K562 (cell line): Measurements from ENCODE around the gene ABCA7. TPM values are rescaled to one million over a fixed set of nuclear protein-coding genes. Genes with fewer than 3 reads are reported as not detected.

Experiments used
- ATAC-seq: fragments of 200-7000 bp; cut with Tn5 transposase; 3 replicates; pipeline ENCODE4 v1.9.1; 2020; ENCODE audit warnings: moderate library complexity
- BruUV-seq: library from RNA; stranded (reverse); fragments of 400-500 nt; replicated peaks from 2 replicates; lab custom pipeline; 2021; lab: Mats Ljungman, UMichigan
- CTCF ChIA-PET: fragments of 300-600 bp; formaldehyde crosslinking; extraction: SDS; loops from one replicate; lab custom pipeline; 2021; ENCODE audit warnings: low intra/inter-chr PET ratio; lab: Yijun Ruan, JAX
- POLR2A ChIA-PET: fragments of 300-600, 350-650 bp; sonication (Branson Sonifier 250); formaldehyde crosslinking; extraction: SDS; loops from one replicate; lab custom pipeline; 2021; ENCODE audit warnings: antibody characterized with exemption, inconsistent platforms; lab: Yijun Ruan, JAX
- DNase-seq, 4 experiments: peaks; one replicate each; pipeline versions ENCODE4 v3.0.0 to v3.0.0-alpha.2; 2011 to 2018; ENCODE audit warnings: low spot score in 3 of 4, mixed read lengths in 3 of 4; ENCODE audit errors: extremely low read depth in 1 of 4
- FAIRE-seq: peaks from 2 replicates; lab custom pipeline; 2011; peaks lifted over from hg19 to GRCh38; lab: Jason Lieb, UNC
- H2AFZ ChIP-seq: 2 replicates; pipeline ENCODE4 v1.6.0; 2011; ENCODE audit warnings: low read depth, low read length, control low read depth, inconsistent platforms
- H3K27ac ChIP-seq: fragments of 200-600 bp; 3 replicates; pipeline ENCODE4 v1.8.0; 2011; ENCODE audit warnings: low read depth, mild to moderate bottlenecking, control low read depth, inconsistent platforms, low read length, moderate library complexity, mixed read lengths; ENCODE audit errors: extremely low read depth
- H3K27me3 ChIP-seq, 2 experiments: fragments of 300-600 bp in 1 of 2; 2 replicates in 1 of 2; 3 replicates in 1 of 2; pipeline versions ENCODE4 v1.6.0 to v1.8.0; 2011; ENCODE audit warnings: inconsistent platforms in 2 of 2, low read length in 2 of 2, mild to moderate bottlenecking in 1 of 2, mixed read lengths in 1 of 2, moderate library complexity in 1 of 2; ENCODE audit not compliant: control insufficient read depth in 2 of 2, insufficient read depth in 2 of 2
- H3K36me3 ChIP-seq: fragments of 300-600 bp; 3 replicates; pipeline ENCODE4 v1.8.0; 2011; ENCODE audit warnings: mild to moderate bottlenecking, low read length, inconsistent platforms; ENCODE audit not compliant: control insufficient read depth, insufficient read depth
- H3K4me1 ChIP-seq, 2 experiments: fragments of 200-600 bp in 1 of 2; replicated peaks in 1 of 2; 2 replicates in 1 of 2; 3 replicates in 1 of 2; pipeline versions ENCODE4 v1.5.1 to v1.8.0; 2011; ENCODE audit warnings: inconsistent platforms in 2 of 2, low read length in 2 of 2, mild to moderate bottlenecking in 1 of 2, mixed read lengths in 1 of 2, moderate library complexity in 1 of 2; ENCODE audit not compliant: control insufficient read depth in 2 of 2, insufficient read depth in 2 of 2
- H3K4me2 ChIP-seq: 2 replicates; pipeline ENCODE4 v1.6.1; 2011; ENCODE audit warnings: low read length, control low read depth, inconsistent platforms, mixed read lengths; ENCODE audit not compliant: insufficient read depth
- H3K4me3 ChIP-seq: fragments of 200-600 bp; sonication (generic), shearing (Covaris generic); 2 replicates; pipeline ENCODE4 v1.5.1; 2016; ENCODE audit warnings: control low read depth, inconsistent platforms
- H3K79me2 ChIP-seq: fragments of 200-600 bp; 3 replicates; pipeline ENCODE4 v1.8.0; 2011; ENCODE audit warnings: low read length, inconsistent platforms; ENCODE audit not compliant: control insufficient read depth, insufficient read depth
- H3K9ac ChIP-seq, 2 experiments: 2 replicates each; pipeline versions ENCODE4 v1.6.0 to v1.6.1; 2011; ENCODE audit warnings: low read depth in 2 of 2, low read length in 2 of 2, control low read depth in 1 of 2, inconsistent platforms in 1 of 2, mild to moderate bottlenecking in 1 of 2, mixed read lengths in 1 of 2; ENCODE audit not compliant: insufficient read depth in 1 of 2
- H3K9me1 ChIP-seq: one replicate; pipeline ENCODE4 v1.6.0; 2011; ENCODE audit warnings: inconsistent platforms, mild to moderate bottlenecking, low read length, moderate library complexity; ENCODE audit not compliant: control insufficient read depth, insufficient read depth
- H3K9me3 ChIP-seq: replicated peaks from 2 replicates; pipeline ENCODE4 v1.5.1; 2011; ENCODE audit warnings: low read depth, low read length, inconsistent platforms; ENCODE audit not compliant: control insufficient read depth, insufficient read depth
- H4K20me1 ChIP-seq: replicated peaks from 2 replicates; pipeline ENCODE4 v1.6.1; 2011; ENCODE audit warnings: low read length, inconsistent platforms, mixed read lengths; ENCODE audit not compliant: control insufficient read depth, insufficient read depth
- CSDE1 ChIP-seq, 2 experiments: fragments of 450-650 bp; IDR thresholded peaks; 2 replicates each; pipeline ENCODE4 v1.6.1; 2016; ENCODE audit warnings: mild to moderate bottlenecking in 1 of 2
- ZBTB7A ChIP-seq: IDR thresholded peaks from 2 replicates; pipeline ENCODE4 v1.6.1; 2011; ENCODE audit warnings: low read depth, mild to moderate bottlenecking, low read length, moderate library complexity, borderline replicate concordance; ENCODE audit not compliant: control insufficient read depth
- WGBS: fragments of 100-300 bp; shearing (Covaris generic); methylation state at CpG from one replicate; pipeline ENCODE4 v1.1.6; 2016; ENCODE audit warnings: low coverage, mixed read lengths; ENCODE audit not compliant: insufficient coverage; ENCODE audit errors: missing lambda C conversion rate; 5-methylcytosine and 5-hydroxymethylcytosine counted together
- in situ Hi-C: fragments of 300-500 bp; cut with MboI; formaldehyde crosslinking; loops from 4 replicates; pipeline ENCODE4 v1.15.0; 2018; ENCODE audit warnings: inconsistent platforms, mixed read lengths
- intact Hi-C: fragments of 100-400 bp; cut with micrococcal nuclease; formaldehyde crosslinking; loops from 2 replicates; pipeline ENCODE4 v1.14.2; 2022
- polyA plus RNA-seq, 8 experiments: library from polyadenylated mRNA; depleted of rRNA in 4 of 8; stranded (reverse) in 5 of 8; unstranded in 3 of 8; fragments of >200 nt; fragmentation: Nextera tagmentation in 2 of 8; fragmentation: Illumina TruSeq in 1 of 8; extraction: Ambion mirVana in 2 of 8; extraction: Trizol in 1 of 8; gene quantifications; 2 replicates each; pipeline versions ENCODE4 v1.2.1 to v1.2.3, GENCODE V29; 2011 to 2014; ENCODE audit warnings: inconsistent platforms in 1 of 8, missing spikeins in 1 of 8
- total RNA-seq, 7 experiments: library from RNA; depleted of rRNA in 6 of 7; stranded (reverse); fragments of >200 nt in 6 of 7; fragmentation: Illumina TruSeq in 2 of 7; extraction: Trizol in 2 of 7; gene quantifications; 2 replicates each; pipeline versions ENCODE4 v1.2.1 to v1.2.3, GENCODE V29; 2011 to 2021; ENCODE audit warnings: low replicate concordance in 1 of 7
- TF ChIP-seq, protein P1 (sequence below): sonication (generic); formaldehyde crosslinking; IDR thresholded peaks from 2 replicates; pipeline ENCODE4 v1.8.1; 2023; ENCODE audit warnings: mild to moderate bottlenecking, missing genetic modification reagents
- TF ChIP-seq, protein P2 (sequence below): fragments of 200-400 bp; formaldehyde crosslinking; IDR thresholded peaks from 2 replicates; pipeline ENCODE4 v1.6.1; 2017; ENCODE audit warnings: mild to moderate bottlenecking, low read depth, low read length, moderate library complexity
- TF ChIP-seq, protein P3 (sequence below): fragments of 250-450 bp; sonication (Bioruptor Pico); IDR thresholded peaks from 2 replicates; pipeline ENCODE4 v1.4.0; 2020

The ABCA7 gene
- total and polyA plus RNA-seq, 9 of the 15 experiments (the other 6 are each of a cell fraction or from before 2014, with no cell fraction given), result 2.3 to 96.1 (median 31.2) TPM

DNA sequence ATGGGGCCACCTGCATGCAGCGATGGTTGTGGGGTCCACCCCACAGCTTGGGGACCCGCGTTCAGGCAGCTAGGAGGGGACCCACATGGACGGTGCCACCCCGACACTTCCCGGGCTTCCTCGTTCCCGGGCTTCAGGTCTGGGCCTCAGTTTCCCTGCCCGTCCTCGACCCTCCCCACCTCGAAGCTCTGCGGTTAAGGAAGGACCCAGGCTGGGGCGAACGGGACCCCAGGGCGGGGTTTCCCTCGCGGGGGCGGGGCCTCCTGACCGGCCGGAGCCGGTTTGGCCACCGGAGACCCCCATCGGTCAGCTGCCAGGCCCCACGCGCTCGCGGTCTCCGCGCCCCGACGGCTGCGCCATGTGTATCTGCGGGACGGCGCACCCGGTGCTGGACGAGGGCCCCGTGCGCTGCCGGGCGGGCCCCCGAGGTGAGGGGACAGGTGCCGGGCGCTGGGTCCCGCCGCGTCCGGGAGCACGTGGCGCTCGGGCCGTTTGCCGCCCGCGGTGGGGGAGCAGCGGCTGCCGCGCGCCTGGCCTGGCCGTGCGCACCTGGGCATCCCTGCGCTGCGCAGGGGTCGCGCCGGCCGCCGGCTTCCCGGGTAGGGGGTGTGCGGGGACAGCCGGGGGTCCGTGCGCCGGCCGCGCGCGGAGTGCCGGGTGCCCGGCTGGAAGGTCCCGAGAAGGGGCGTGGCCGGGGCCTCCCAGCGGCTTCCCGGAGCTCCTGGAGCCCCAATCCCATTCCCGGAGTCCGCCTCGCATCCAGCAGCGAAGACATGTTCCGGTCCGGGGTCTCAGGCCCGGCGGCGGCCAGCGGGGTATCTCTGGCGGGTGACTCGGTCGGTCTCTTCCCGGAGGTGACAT is 31.3 kb downstream of the ABCA7 start:
- Histone ChIP-seq H3K27ac (no peak overlapping the region), H3K4me2 (no peak overlapping the region)
- WGBS, result 91% methylated on average over 30 of the region's 99 CpGs

More for the DNA sequence above, 31.3 kb downstream of the ABCA7 start:
- no peaks in the 10 kb centered on the region for H3K9me1 ChIP-seq
- H3K4me3 ChIP-seq, result no peak overlapping the region
- no peak for ATAC-seq
- H3K9me3 ChIP-seq, result no peaks in the 10 kb centered on the region
- no peak overlapping the region for H3K9ac ChIP-seq
- ChIA-PET CTCF (no interaction called here), POLR2A (interaction anchor here (0.6 kb wide), 1 partner anchor 27 kb away, joined by 3 read pairs; no protein-coding TSS in a partner anchor)
- H3K27me3 ChIP-seq, result no peaks in the 10 kb centered on the region
- no TSS peak for BruUV-seq
- no peak for DNase-seq
- H3K36me3 ChIP-seq, result no peaks in the 10 kb centered on the region
- H3K79me2 ChIP-seq, result no peaks in the 10 kb centered on the region
- intact Hi-C loops (no loop called here), in situ Hi-C loops (no loop called here)
- H2AFZ ChIP-seq, result no peak overlapping the region
- 0 out of 2 replicates have a peak, but pooled peaks cover 3% of the 10 kb centered on the region for H4K20me1 ChIP-seq
- TF ChIP-seq, protein P1, sequence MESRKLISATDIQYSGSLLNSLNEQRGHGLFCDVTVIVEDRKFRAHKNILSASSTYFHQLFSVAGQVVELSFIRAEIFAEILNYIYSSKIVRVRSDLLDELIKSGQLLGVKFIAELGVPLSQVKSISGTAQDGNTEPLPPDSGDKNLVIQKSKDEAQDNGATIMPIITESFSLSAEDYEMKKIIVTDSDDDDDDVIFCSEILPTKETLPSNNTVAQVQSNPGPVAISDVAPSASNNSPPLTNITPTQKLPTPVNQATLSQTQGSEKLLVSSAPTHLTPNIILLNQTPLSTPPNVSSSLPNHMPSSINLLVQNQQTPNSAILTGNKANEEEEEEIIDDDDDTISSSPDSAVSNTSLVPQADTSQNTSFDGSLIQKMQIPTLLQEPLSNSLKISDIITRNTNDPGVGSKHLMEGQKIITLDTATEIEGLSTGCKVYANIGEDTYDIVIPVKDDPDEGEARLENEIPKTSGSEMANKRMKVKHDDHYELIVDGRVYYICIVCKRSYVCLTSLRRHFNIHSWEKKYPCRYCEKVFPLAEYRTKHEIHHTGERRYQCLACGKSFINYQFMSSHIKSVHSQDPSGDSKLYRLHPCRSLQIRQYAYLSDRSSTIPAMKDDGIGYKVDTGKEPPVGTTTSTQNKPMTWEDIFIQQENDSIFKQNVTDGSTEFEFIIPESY (CRISPR knock-in tag), result 0 out of 2 replicates have a peak, but pooled peaks have one; percentile 79
- TF ChIP-seq CSDE1 (IDR thresholded peaks at IDR 0.05) (no peak), ZBTB7A (0 out of 2 replicates have a peak, but pooled peaks have one; percentile 3)
- TF ChIP-seq, protein P2, sequence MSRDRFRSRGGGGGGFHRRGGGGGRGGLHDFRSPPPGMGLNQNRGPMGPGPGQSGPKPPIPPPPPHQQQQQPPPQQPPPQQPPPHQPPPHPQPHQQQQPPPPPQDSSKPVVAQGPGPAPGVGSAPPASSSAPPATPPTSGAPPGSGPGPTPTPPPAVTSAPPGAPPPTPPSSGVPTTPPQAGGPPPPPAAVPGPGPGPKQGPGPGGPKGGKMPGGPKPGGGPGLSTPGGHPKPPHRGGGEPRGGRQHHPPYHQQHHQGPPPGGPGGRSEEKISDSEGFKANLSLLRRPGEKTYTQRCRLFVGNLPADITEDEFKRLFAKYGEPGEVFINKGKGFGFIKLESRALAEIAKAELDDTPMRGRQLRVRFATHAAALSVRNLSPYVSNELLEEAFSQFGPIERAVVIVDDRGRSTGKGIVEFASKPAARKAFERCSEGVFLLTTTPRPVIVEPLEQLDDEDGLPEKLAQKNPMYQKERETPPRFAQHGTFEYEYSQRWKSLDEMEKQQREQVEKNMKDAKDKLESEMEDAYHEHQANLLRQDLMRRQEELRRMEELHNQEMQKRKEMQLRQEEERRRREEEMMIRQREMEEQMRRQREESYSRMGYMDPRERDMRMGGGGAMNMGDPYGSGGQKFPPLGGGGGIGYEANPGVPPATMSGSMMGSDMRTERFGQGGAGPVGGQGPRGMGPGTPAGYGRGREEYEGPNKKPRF, result no peak
- TF ChIP-seq, protein P3, sequence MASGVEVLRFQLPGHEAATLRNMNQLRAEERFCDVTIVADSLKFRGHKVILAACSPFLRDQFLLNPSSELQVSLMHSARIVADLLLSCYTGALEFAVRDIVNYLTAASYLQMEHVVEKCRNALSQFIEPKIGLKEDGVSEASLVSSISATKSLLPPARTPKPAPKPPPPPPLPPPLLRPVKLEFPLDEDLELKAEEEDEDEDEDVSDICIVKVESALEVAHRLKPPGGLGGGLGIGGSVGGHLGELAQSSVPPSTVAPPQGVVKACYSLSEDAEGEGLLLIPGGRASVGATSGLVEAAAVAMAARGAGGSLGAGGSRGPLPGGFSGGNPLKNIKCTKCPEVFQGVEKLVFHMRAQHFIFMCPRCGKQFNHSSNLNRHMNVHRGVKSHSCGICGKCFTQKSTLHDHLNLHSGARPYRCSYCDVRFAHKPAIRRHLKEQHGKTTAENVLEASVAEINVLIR (CRISPR knock-in tag), result no peak
- peaks cover 38 to 81% of the 10 kb centered on the region in 2 experiments for H3K4me1 ChIP-seq
- no peak for FAIRE-seq
